Muscle of leg (tissue), 11 donors: ENCODE results near the gene NAT14. TPM values are rescaled to one million over a fixed set of nuclear protein-coding genes. Genes with fewer than 3 reads are reported as not detected.

Source experiments
- DNase-seq: peaks from one replicate; pipeline ENCODE4 v3.0.0; 2013
- H3K27ac ChIP-seq: one replicate; pipeline ENCODE4 v1.5.1; 2013; ENCODE audit warnings: mild to moderate bottlenecking, low read length, control low read depth
- H3K27me3 ChIP-seq: one replicate; pipeline ENCODE4 v1.6.1; 2013; ENCODE audit warnings: low read length; ENCODE audit not compliant: control insufficient read depth, insufficient read depth
- H3K36me3 ChIP-seq: one replicate; pipeline ENCODE4 v1.6.1; 2013; ENCODE audit warnings: low read length; ENCODE audit not compliant: control insufficient read depth, insufficient read depth
- H3K4me1 ChIP-seq: one replicate; pipeline ENCODE4 v1.6.1; 2013; ENCODE audit warnings: low read length; ENCODE audit not compliant: control insufficient read depth, insufficient read depth
- H3K4me3 ChIP-seq: one replicate; pipeline ENCODE4 v1.5.1; 2013; ENCODE audit warnings: low read length, control low read depth
- H3K9me3 ChIP-seq: replicated peaks from 2 replicates; pipeline ENCODE4 v1.6.1; 2013; ENCODE audit warnings: low read depth, low read length; ENCODE audit not compliant: control insufficient read depth
- whole genome bisulfite sequencing: methylation state at CpG from one replicate; pipeline ENCODE4 v1.1.5; 2013; ENCODE audit warnings: missing lambda C conversion rate; ENCODE audit not compliant: insufficient coverage; 5-methylcytosine and 5-hydroxymethylcytosine counted together
- polyA plus RNA-seq, 8 donors: library from polyadenylated mRNA; unstranded; fragments of 120-200 nt; gene quantifications; one replicate each; pipeline versions ENCODE4 v1.2.1 to v1.2.3, GENCODE V29; 2013; ENCODE audit warnings: inconsistent platforms in 1 of 8, low replicate concordance in 1 of 8; ENCODE audit not compliant: insufficient read length in 8 of 8, insufficient read depth in 1 of 8
- total RNA-seq: library from RNA; stranded (reverse); fragments of 120-200 nt; gene quantifications from one replicate; pipeline ENCODE4 v1.2.4, GENCODE V29; 2013

NAT14 gene
- total and polyA plus RNA-seq, 9 donors = 23.5 to 44.1 (median 30.0) TPM

DNA sequence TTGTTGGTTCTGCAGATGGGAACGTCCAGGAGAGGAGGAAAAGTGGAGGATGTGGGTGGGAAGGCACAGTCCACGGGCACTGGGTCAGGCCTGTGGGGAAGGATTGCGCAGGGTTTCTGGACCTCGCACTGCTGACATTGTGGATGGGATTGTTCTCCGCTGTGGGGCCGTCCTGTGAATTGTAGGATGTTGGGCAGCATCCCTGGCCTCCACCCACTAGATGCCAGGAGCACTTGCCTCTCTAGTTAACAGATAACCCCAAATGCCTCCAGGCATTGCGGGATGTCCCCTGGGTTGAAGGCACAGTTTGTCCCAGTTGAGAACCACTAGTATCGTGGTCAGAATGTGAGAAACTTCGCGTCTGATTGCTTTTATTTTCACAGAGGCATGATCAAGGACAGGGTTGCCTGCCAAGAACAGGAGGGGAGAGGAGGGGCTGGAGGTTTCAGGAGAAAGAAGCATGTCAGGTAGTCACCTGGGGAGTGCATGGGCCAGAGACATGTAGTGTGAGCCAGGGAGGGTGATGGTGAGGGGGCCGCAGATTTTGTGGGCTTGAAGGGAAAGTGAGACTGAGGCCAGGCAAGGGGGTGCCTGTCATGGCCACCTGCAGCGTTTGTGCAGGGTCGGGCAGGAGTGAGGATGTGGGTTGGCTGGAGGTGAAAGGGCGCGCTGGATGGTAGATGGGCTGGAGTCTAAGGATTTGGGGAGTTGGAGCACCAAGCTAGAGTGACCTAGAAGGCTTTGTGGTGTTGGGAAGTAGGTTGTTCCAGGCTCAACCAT lies 5.3 kb upstream of the NAT14 start:
- no peak for DNase-seq
- peaks cover 14% of the 10 kb centered on the region for H3K36me3 ChIP-seq
- no peaks in the 10 kb centered on the region for H3K27me3 ChIP-seq
- H3K27ac ChIP-seq = no peak overlapping the region
- peaks cover 36% of the 10 kb centered on the region for H3K4me1 ChIP-seq
- WGBS = 78% methylated on average over 13 of the region's 15 CpGs
- no peaks in the 10 kb centered on the region for H3K9me3 ChIP-seq
- no peak overlapping the region for H3K4me3 ChIP-seq

DNA sequence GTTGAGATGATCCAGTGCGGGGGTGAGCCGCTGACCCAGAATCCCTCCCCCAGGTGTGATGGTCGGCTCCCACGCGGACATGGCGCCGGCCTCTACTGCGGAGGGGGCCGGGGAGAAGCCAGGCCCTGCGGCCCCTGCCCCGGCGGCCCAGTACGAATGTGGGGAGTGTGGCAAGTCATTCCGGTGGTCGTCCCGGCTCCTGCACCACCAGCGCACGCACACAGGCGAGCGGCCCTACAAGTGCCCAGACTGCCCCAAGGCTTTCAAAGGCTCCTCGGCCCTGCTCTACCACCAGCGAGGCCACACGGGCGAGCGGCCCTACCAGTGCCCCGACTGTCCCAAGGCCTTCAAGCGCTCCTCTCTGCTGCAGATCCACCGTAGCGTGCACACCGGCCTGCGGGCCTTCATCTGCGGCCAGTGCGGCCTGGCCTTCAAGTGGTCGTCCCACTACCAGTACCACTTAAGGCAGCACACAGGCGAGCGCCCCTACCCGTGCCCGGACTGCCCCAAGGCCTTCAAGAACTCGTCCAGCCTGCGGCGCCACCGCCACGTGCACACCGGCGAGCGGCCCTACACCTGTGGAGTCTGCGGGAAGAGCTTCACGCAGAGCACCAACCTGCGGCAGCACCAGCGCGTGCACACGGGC lies 3.7 kb upstream of the NAT14 start:
- Histone ChIP-seq H3K4me3 (no peak overlapping the region), H3K9me3 (no peaks in the 10 kb centered on the region), H3K27ac (no peak overlapping the region), H3K36me3 (peaks cover 14% of the 10 kb centered on the region), H3K27me3 (no peaks in the 10 kb centered on the region), H3K4me1 (peaks cover 35% of the 10 kb centered on the region)
- 91% methylated on average over 43 of the region's 52 CpGs for WGBS
- no peak for DNase-seq

DNA sequence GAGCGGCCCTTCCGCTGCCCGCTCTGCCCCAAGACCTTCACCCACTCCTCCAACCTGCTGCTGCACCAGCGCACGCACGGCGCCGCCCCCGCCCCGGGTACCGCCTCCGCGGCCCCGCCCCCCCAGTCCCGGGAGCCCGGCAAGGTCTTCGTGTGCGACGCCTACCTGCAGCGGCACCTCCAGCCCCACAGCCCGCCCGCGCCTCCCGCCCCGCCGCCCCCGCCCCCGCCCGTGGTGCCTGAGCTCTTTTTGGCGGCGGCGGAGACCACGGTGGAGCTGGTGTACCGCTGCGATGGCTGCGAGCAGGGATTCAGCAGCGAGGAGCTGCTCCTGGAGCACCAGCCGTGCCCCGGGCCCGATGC lies 3.2 kb upstream of the NAT14 start:
- no peaks in the 10 kb centered on the region for H3K9me3 ChIP-seq
- H3K36me3 ChIP-seq = peaks cover 14% of the 10 kb centered on the region
- no peak overlapping the region for H3K27ac ChIP-seq
- H3K4me1 ChIP-seq = peaks cover 40% of the 10 kb centered on the region
- DNase-seq = no peak
- no peaks in the 10 kb centered on the region for H3K27me3 ChIP-seq
- H3K4me3 ChIP-seq = no peak overlapping the region
- 63% methylated on average over 25 of the region's 40 CpGs for WGBS

DNA sequence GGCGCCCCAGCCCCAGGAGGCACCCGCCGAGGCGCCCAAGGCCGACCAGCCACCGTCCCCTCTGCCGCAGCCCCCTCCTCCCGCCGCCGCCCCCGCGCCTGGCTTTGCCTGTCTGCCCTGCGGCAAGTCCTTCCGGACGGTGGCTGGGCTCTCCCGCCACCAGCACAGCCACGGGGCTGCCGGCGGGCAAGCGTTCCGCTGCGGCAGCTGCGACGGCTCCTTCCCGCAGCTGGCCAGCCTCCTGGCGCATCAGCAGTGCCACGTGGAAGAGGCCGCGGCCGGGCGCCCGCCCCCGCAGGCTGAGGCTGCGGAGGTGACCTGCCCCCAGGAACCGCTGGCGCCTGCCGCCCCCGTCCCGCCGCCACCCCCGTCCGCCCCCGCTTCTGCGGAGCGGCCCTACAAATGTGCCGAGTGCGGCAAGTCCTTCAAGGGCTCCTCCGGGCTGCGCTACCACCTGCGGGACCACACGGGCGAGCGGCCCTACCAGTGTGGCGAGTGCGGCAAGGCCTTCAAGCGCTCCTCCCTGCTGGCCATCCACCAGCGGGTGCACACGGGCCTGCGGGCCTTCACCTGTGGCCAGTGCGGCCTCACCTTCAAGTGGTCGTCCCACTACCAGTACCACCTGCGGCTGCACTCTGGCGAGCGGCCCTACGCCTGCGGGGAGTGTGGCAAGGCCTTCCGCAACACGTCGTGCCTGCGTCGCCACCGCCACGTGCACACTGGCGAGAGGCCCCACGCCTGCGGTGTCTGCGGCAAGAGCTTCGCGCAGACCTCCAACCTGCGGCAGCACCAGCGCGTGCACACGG lies 2.6 kb upstream of the NAT14 start:
- 82% methylated on average over 81 of the region's 83 CpGs for WGBS
- DNase-seq = no peak
- Histone ChIP-seq H3K4me1 (peaks cover 43% of the 10 kb centered on the region), H3K9me3 (no peaks in the 10 kb centered on the region), H3K36me3 (peaks cover 14% of the 10 kb centered on the region), H3K4me3 (no peak overlapping the region), H3K27me3 (no peaks in the 10 kb centered on the region), H3K27ac (no peak overlapping the region)

DNA sequence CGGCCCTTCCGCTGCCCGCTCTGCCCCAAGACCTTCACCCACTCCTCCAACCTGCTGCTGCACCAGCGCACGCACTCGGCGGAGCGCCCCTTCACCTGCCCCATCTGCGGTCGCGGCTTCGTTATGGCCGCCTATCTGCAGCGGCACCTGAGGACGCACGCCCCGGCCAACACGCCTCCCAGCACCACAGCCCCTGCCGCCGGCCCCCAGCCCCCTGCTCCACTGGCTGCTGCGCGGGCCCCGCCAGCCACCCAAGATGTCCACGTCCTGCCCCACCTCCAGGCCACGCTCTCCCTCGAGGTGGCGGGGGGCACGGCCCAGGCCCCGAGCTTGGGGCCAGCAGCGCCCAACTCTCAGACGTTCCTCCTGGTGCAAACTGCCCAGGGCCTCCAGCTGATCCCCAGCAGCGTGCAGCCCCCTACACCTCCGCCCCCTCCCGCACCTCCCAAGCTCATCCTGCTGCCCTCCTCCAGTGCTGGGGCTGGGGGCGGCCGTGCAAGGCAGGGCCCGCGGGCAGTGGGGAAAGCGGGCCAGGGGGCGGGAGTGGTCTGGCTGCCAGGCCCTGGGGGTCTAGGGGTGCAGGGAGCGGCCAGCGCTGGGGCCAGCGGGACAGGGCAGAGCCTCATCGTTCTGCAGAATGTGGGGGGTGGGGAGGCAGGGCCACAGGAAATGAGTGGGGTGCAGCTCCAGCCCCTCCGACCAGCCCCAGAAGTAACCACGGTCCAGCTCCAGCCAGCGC lies 1.9 kb upstream of the NAT14 start:
- peaks cover 14% of the 10 kb centered on the region for H3K36me3 ChIP-seq
- no peak overlapping the region for H3K4me3 ChIP-seq
- 90% methylated on average over 40 of the region's 47 CpGs for WGBS
- H3K27me3 ChIP-seq = no peaks in the 10 kb centered on the region
- DNase-seq = no peak
- no peaks in the 10 kb centered on the region for H3K9me3 ChIP-seq
- peaks cover 43% of the 10 kb centered on the region for H3K4me1 ChIP-seq
- H3K27ac ChIP-seq = no peak overlapping the region

DNA sequence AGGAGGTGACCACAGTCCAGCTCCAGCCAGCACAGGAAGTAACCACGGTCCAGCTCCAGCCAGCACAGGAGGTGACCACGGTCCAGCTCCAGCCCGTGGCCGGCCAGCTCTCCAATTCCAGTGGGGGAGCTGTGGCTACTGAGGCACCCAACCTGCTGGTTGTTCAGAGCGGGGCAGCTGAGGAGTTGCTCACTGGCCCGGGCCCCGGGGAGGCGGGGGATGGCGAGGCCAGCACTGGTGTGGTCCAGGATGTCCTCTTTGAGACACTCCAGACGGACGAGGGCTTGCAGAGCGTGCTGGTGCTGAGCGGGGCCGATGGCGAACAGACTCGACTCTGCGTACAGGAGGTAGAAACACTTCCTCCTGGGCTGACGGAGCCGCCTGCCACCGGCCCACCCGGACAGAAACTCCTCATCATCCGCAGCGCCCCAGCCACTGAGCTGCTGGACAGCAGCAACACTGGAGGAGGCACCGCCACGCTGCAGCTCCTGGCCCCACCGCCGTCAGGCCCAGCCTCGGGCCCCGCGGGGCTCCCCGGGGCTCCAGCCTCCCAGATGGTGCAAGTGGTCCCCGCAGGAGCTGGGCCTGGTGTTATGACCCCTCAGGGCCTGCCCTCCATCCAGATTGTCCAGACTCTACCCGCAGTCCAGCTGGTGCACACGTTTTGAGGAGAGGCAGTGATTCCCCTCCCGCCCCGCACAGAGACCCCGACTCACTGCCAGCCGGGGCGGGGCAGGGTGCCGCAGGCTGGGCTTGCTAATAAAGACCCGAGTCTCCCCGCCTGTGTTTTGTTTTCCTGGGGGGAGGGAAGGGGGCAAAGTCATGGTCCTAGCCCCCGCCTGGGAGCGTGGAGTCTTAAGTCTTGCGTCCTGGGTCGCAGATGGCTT lies 1.0 kb upstream of the NAT14 start:
- H3K27me3 ChIP-seq = no peaks in the 10 kb centered on the region
- H3K4me3 ChIP-seq = peak overlapping the region; percentile 75
- H3K27ac ChIP-seq = peak overlapping the region; percentile 95
- H3K4me1 ChIP-seq = peaks cover 46% of the 10 kb centered on the region
- peaks cover 14% of the 10 kb centered on the region for H3K36me3 ChIP-seq
- H3K9me3 ChIP-seq = no peaks in the 10 kb centered on the region
- WGBS = 66% methylated on average over 37 of the region's 46 CpGs
- DNase-seq = no peak

DNA sequence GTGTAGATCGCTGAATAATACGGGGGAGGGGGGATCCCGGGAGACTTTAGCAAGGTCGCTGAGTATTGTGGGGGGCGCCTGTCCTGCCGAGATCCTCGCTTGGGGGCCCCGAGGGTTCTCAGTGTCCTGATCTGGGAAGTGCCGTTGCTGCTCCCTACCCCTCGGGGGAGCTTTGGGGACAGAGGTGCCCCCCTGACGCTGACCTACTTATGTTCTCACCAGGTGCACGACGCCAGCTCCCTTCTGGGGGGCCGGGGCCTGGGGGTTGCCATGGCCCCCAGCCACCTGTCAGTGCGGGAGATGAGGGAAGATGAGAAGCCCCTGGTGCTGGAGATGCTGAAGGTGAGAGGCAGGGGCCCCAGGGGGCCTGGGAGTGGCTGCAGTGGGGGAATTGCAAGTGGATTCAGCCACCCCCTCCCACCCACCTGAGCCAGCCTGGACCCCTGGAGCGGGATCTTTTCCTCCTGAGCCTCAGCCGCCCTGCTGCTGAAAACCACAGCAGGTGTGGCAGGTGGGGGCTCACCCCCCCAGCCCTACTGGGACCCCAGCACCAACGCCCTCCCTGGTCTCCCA lies 537 bp downstream of the NAT14 start:
- H3K27me3 ChIP-seq = no peaks in the 10 kb centered on the region
- H3K4me1 ChIP-seq = peaks cover 58% of the 10 kb centered on the region
- peak; percentile 46 for DNase-seq
- H3K4me3 ChIP-seq = peak overlapping the region; percentile 75
- H3K9me3 ChIP-seq = no peaks in the 10 kb centered on the region
- peak overlapping the region; percentile 95 for H3K27ac ChIP-seq
- peaks cover 14% of the 10 kb centered on the region for H3K36me3 ChIP-seq
- WGBS = 18% methylated on average over 7 of the region's 18 CpGs

DNA sequence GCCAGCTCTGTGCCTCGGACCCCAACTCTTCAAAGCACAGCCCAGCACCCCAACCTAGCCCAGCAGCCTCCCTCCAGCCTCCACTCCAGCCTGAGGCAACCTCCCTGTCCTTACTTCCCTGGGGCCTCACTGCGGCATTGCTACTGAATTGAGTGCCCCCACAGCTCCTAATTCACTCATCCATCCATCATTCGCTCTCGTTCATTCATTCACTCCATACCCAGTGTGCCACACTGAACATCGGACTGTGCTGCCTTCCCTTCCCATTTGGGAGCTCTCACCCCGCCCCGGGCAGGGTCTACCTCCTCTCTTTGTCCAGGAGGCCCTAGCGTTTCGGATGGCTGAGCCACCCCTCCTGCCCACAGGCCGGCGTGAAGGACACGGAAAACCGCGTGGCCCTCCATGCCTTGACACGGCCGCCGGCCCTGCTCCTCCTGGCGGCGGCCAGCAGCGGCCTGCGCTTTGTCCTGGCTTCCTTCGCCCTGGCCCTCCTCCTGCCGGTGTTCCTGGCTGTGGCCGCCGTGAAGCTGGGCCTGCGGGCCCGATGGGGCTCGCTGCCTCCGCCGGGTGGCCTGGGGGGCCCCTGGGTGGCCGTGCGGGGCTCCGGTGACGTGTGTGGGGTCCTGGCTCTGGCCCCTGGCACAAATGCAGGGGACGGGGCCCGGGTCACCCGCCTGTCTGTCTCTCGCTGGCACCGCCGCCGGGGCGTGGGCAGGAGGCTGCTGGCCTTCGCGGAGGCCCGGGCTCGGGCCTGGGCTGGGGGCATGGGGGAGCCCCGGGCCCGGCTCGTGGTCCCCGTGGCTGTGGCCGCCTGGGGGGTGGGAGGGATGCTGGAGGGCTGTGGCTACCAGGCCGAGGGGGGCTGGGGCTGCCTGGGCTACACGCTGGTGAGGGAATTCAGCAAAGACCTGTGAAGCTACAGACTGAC lies 1.3 kb downstream of the NAT14 start:
- H3K9me3 ChIP-seq = no peaks in the 10 kb centered on the region
- peak overlapping the region; percentile 95 for H3K27ac ChIP-seq
- peaks cover 13% of the 10 kb centered on the region for H3K36me3 ChIP-seq
- no peaks in the 10 kb centered on the region for H3K27me3 ChIP-seq
- peak; percentile 53 for DNase-seq
- peaks cover 66% of the 10 kb centered on the region for H3K4me1 ChIP-seq
- H3K4me3 ChIP-seq = peak overlapping the region; percentile 6
- WGBS = 39% methylated on average over 47 of the region's 53 CpGs
